T-cell (primary cell): ENCODE data around the gene GALNS. TPM values are rescaled to one million over a fixed set of nuclear protein-coding genes. Genes with fewer than 3 reads are reported as not detected.
"Not testable (repeated sequence)": the region's sequence is repeated elsewhere in the genome, so short reads cannot be mapped to it uniquely, and the experiment has no call there.

ENCODE experiments used
- ATAC-seq, 4 experiments: fragments of 200-7000 bp in 3 of 4; fragments of 150-1000 bp in 1 of 4; cut with Tn5 transposase; replicated peaks in 1 of 4; 1 replicate in 3 of 4; 2 replicates in 1 of 4; pipeline ENCODE4 v1.10.0; 2021; ENCODE audit warnings: moderate library complexity in 3 of 4, mild to moderate bottlenecking in 2 of 4, moderate number of reproducible peaks in 1 of 4
- CTCF ChIA-PET, 2 donors: fragments of 300-600 bp; sonication (Branson Sonifier 250); formaldehyde crosslinking; loops; one replicate each; lab custom pipeline; 2022; ENCODE audit warnings: antibody characterized with exemption in 2 of 2; lab: Charles Lee
- POLR2A ChIA-PET, 2 donors: fragments of 300-600 bp; sonication (Branson Sonifier 250); formaldehyde crosslinking; loops; one replicate each; lab custom pipeline; 2022; ENCODE audit warnings: antibody characterized with exemption in 2 of 2; lab: Charles Lee
- DNase-seq, 35 experiments: peaks; one replicate each; pipeline versions ENCODE4 v3.0.0 to v3.0.0-alpha.2; 2013 to 2023
- H3K27ac ChIP-seq: one replicate; pipeline ENCODE4 v1.5.1; 2013; ENCODE audit warnings: low read length
- H3K27me3 ChIP-seq, 2 experiments: replicated peaks in 1 of 2; 1 replicate in 1 of 2; 2 replicates in 1 of 2; pipeline versions ENCODE4 v1.6.1 to v1.7.0; 2013; ENCODE audit warnings: low read length in 1 of 2, mixed read lengths in 1 of 2; ENCODE audit not compliant: control insufficient read depth in 2 of 2, insufficient read depth in 2 of 2; ENCODE audit errors: extremely low read depth in 1 of 2
- H3K36me3 ChIP-seq, 2 donors: 1 replicate in 1 of 2; 2 replicates in 1 of 2; pipeline versions ENCODE4 v1.6.1 to v1.7.0; 2013; ENCODE audit warnings: low read length in 1 of 2; ENCODE audit not compliant: control insufficient read depth in 2 of 2, insufficient read depth in 1 of 2; ENCODE audit errors: extremely low read depth in 1 of 2
- H3K4me1 ChIP-seq, 2 experiments: 1 replicate in 1 of 2; 2 replicates in 1 of 2; pipeline versions ENCODE4 v1.6.1 to v1.7.0; 2013; ENCODE audit warnings: low read length in 2 of 2, mixed read lengths in 1 of 2; ENCODE audit not compliant: insufficient read depth in 2 of 2, control insufficient read depth in 1 of 2; ENCODE audit errors: extremely low read depth in 1 of 2
- H3K4me3 ChIP-seq, 2 donors: 1 replicate in 1 of 2; 2 replicates in 1 of 2; pipeline versions ENCODE4 v1.5.1 to v1.7.0; 2013; ENCODE audit warnings: mild to moderate bottlenecking in 2 of 2, low read length in 1 of 2, moderate library complexity in 1 of 2; ENCODE audit not compliant: control insufficient read depth in 1 of 2; ENCODE audit errors: extremely low read depth in 1 of 2
- H3K9me3 ChIP-seq: 2 replicates; pipeline ENCODE4 v1.7.0; 2013
- H3K27ac Mint-ChIP-seq, 2 donors: one replicate each; pipeline ENCODE4 v1.8.0; 2020 to 2021; ENCODE audit warnings: mild to moderate bottlenecking in 2 of 2, mixed read lengths in 2 of 2
- H3K27me3 Mint-ChIP-seq, 2 donors: one replicate each; pipeline ENCODE4 v1.8.0; 2021 to 2022; ENCODE audit warnings: mixed read lengths in 2 of 2
- H3K36me3 Mint-ChIP-seq: one replicate; pipeline ENCODE4 v1.8.0; 2021; ENCODE audit warnings: mixed read lengths
- H3K4me1 Mint-ChIP-seq, 3 donors: one replicate each; pipeline ENCODE4 v1.8.0; 2020 to 2022; ENCODE audit warnings: mixed read lengths in 3 of 3, mild to moderate bottlenecking in 1 of 3
- H3K4me3 Mint-ChIP-seq, 3 donors: one replicate each; pipeline ENCODE4 v1.8.0; 2020 to 2022; ENCODE audit warnings: mild to moderate bottlenecking in 3 of 3, mixed read lengths in 3 of 3, moderate library complexity in 3 of 3
- H3K9me3 Mint-ChIP-seq, 3 donors: one replicate each; pipeline ENCODE4 v1.8.0; 2020 to 2022; ENCODE audit warnings: mixed read lengths in 3 of 3
- WGBS: methylation state at CpG from one replicate; pipeline ENCODE4 v1.1.5; 2013; ENCODE audit warnings: missing lambda C conversion rate; ENCODE audit not compliant: insufficient coverage; 5-methylcytosine and 5-hydroxymethylcytosine counted together
- total RNA-seq, 35 experiments: library from RNA in 6 of 35; stranded (reverse) in 6 of 35; fragments of 120-200 nt in 1 of 35; gene quantifications; one replicate each; pipeline versions ENCODE4 v1.2.1 to v1.2.4 and lab custom pipeline; 2013 to 2026

GALNS gene
- total RNA-seq, 5 donors from 2014 or later (not counting 1 experiment from before 2014, with no cell fraction given) = 47.6 to 68.4 (median 58.4) TPM

DNA sequence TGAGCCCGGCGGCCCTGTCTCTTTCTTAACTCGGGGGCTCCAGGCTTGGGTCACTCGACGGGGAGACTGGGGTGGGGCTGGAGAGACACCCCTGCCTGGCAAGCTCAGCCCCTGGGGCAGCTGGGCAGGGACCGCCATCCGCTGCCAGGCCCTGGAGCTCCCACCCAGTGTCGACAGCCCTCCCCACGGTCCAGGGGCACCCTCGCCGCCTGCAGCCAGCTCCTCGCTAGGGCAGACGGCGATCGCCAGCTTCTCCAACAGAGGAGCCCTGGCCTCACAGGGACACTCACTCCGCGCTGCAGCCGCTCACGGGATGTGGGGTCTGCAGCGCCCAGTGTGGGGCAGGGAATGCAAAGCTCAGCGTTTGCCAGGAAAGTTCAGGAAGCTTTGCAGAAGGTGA, 29.0 kb downstream of the GALNS start:
- Histone ChIP-seq H3K4me3 (no peak overlapping the region), H3K36me3 (peaks cover 4 to 7% of the 10 kb centered on the region in 2 donors), H3K9me3 (no peaks in the 10 kb centered on the region), H3K4me1 (no peaks in the 10 kb centered on the region), H3K27me3 (no peaks in the 10 kb centered on the region), H3K27ac (no peak overlapping the region)
- ATAC-seq (no peak), DNase-seq (no peak)
- Mint-ChIP-seq H3K27me3 (no peaks in the 10 kb centered on the region), H3K36me3 (no peaks in the 10 kb centered on the region), H3K9me3 (no peaks in the 10 kb centered on the region), H3K4me1 (no peaks in the 10 kb centered on the region), H3K4me3 (no peak overlapping the region), H3K27ac (no peak overlapping the region)
- ChIA-PET POLR2A (no interaction called here), CTCF (no interaction called here)
- WGBS = 95% methylated on average over 17 of the region's 21 CpGs

DNA sequence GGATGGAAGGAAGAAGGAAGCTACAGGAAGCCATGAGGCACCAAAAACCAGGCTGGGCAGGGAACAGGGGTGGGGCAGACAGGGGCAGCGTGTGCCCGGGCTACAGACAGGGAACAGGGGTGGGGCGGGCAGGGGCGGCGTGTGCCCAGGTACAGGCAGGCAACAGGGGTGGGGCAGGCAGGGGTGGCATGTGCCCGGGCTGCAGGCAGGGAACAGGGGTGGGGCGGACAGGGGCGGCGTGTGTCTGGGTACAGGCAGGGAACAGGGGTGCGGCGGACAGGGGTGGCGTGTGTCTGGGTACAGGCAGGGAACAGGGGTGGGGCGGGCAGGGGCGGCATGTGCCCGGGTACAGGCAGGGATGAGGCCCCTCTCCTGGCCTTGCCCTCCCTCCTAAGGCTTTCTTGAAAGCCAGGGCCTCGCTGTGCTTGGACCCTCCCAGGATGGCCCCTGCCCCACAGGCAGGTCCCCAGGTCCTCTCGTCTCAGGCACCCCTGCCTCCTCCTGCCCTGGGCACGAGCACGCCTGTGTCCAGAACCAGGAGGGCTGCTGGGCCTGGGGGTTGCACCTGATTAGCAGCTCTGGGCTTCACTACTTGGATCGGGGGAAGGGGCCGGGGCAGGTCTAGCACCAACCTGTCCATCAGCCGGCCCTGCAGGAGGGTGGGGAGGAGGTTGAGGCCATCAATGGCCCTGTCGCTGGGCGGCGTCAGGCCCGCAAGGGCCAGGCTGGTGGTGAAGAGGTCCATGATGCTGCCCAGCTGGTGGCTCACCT, 30.5 kb downstream of the GALNS start:
- 96% methylated on average over 22 of the region's 26 CpGs for WGBS

DNA sequence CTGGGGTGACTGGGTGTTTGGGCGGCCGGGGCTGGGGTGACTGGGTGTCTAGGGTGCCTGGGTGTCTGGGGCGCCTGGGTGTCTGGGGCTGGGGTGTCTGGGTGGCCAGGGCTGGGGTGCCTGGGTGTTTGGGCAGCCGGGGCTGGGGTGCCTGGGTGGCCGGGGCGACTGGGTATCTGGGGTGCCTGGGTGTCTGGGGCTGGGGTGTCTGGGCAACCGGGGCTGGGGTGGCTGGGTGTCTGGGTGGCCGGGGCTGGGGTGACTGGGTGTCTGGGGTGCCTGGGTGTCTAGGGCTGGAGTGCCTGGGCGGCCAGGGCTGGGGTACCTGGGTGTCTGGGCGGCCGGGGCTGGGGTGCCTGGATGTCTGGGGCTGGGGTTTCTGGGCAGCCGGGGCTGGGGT, 31.6 kb downstream of the GALNS start:
- 97% methylated on average over 6 of the region's 12 CpGs for WGBS

More for the DNA sequence above, 30.5 kb downstream of the GALNS start:
- no peaks in the 10 kb centered on the region for H3K36me3 Mint-ChIP-seq
- POLR2A ChIA-PET = no interaction called here
- Histone ChIP-seq H3K4me3 (no peak overlapping the region), H3K36me3 (peaks cover 14 to 15% of the 10 kb centered on the region in 2 donors), H3K27ac (no peak overlapping the region), H3K9me3 (no peaks in the 10 kb centered on the region), H3K4me1 (no peaks in the 10 kb centered on the region), H3K27me3 (no peaks in the 10 kb centered on the region)
- no peak overlapping the region for H3K27ac Mint-ChIP-seq
- DNase-seq = no peak
- H3K27me3 Mint-ChIP-seq = no peaks in the 10 kb centered on the region
- no peaks in the 10 kb centered on the region for H3K9me3 Mint-ChIP-seq
- no peak for ATAC-seq
- H3K4me1 Mint-ChIP-seq = no peaks in the 10 kb centered on the region
- H3K4me3 Mint-ChIP-seq = no peak overlapping the region
- CTCF ChIA-PET = no interaction called here

DNA sequence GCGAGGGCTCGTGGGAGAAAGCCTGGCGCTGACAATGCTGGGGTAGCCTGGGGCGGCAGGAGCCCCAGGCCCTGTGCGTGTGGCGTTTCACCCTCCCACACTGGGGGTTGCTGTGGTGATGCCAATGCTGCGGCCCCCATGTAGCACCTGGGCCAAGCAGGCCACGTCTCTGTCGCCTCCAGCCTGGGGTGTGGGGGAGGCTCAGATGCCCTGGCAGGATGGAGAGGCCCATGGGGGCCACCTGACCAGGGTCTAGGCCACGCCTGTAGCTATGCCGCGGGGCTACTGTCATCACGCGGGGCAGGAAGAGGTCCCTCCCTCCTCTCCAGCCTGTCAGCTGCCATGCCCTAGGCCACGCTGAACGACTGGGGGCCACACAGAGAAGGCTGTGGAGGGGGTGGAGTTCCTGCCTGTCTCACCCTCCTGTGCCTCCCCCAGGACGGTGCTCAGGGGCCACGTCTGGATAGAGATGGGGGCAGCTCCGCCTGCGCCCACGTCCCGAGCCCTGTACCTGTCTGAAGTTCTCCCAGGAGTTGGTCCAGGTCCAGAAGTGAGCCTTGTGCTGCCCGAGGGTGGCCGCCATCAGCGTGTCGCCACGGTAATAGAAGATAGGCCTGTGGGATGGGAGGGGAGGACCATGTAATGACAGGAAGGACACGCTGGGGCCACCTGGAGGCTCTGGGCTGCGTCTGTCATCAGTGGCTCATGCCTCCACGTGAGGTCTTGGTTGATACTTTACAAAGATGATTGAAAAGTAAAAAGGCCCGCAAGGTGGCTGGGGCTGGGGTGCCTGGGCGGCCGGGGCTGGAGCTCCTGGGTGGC, 32.3 kb downstream of the GALNS start:
- Mint-ChIP-seq H3K36me3 (no peaks in the 10 kb centered on the region), H3K27me3 (no peaks in the 10 kb centered on the region), H3K4me1 (no peaks in the 10 kb centered on the region), H3K9me3 (no peaks in the 10 kb centered on the region), H3K4me3 (no peak overlapping the region), H3K27ac (no peak overlapping the region)
- Histone ChIP-seq H3K27me3 (no peaks in the 10 kb centered on the region), H3K27ac (no peak overlapping the region), H3K36me3 (peaks cover 15 to 20% of the 10 kb centered on the region in 2 donors), H3K9me3 (no peaks in the 10 kb centered on the region), H3K4me3 (no peak overlapping the region), H3K4me1 (no peaks in the 10 kb centered on the region)
- no peak for ATAC-seq
- POLR2A ChIA-PET = no interaction called here
- CTCF ChIA-PET = no interaction called here
- 90% methylated on average over 26 of the region's 33 CpGs for WGBS
- DNase-seq = no peak

More for the DNA sequence above, 31.6 kb downstream of the GALNS start:
- no peaks in the 10 kb centered on the region for H3K4me1 ChIP-seq
- Mint-ChIP-seq H3K4me1 (no peaks in the 10 kb centered on the region), H3K27me3 (no peaks in the 10 kb centered on the region), H3K27ac (no peak overlapping the region), H3K4me3 (no peak overlapping the region), H3K9me3 (no peaks in the 10 kb centered on the region), H3K36me3 (no peaks in the 10 kb centered on the region)
- ChIA-PET POLR2A (no interaction called here), CTCF (no interaction called here)
- H3K27ac ChIP-seq = no peak overlapping the region
- H3K27me3 ChIP-seq = no peaks in the 10 kb centered on the region
- no peak for ATAC-seq
- H3K9me3 ChIP-seq = no peaks in the 10 kb centered on the region
- H3K36me3 ChIP-seq = peaks cover 15 to 20% of the 10 kb centered on the region in 2 donors
- no peak for DNase-seq
- no peak overlapping the region for H3K4me3 ChIP-seq

DNA sequence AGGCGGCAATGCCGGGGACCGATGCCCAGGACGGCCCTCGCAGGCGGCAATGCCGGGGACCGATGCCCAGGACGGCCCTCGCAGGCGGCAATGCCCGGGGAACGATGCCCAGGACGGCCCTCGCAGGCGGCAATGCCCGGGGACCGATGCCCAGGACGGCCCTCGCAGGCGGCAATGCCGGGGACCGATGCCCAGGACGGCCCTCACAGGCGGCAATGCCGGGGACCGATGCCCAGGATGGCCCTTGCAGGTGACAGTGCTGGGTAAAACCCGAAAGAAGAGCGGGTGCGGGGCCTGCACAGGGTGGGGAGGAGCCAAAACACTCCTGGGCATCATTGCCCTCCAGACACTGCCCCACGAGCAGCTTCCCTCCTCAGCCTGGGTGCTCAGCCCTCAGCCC, 33.1 kb downstream of the GALNS start:
- H3K4me3 Mint-ChIP-seq, H3K9me3 Mint-ChIP-seq, DNase-seq, H3K4me1 Mint-ChIP-seq, H3K4me1 ChIP-seq, POLR2A ChIA-PET, H3K27me3 Mint-ChIP-seq, CTCF ChIA-PET, H3K27ac ChIP-seq, ATAC-seq, H3K36me3 Mint-ChIP-seq, H3K4me3 ChIP-seq, H3K27me3 ChIP-seq, H3K27ac Mint-ChIP-seq, H3K9me3 ChIP-seq: not testable (repeated sequence)
- peaks cover 15 to 17% of the 10 kb centered on the region in 2 donors for H3K36me3 ChIP-seq
- 95% methylated on average over 22 of the region's 31 CpGs for WGBS

DNA sequence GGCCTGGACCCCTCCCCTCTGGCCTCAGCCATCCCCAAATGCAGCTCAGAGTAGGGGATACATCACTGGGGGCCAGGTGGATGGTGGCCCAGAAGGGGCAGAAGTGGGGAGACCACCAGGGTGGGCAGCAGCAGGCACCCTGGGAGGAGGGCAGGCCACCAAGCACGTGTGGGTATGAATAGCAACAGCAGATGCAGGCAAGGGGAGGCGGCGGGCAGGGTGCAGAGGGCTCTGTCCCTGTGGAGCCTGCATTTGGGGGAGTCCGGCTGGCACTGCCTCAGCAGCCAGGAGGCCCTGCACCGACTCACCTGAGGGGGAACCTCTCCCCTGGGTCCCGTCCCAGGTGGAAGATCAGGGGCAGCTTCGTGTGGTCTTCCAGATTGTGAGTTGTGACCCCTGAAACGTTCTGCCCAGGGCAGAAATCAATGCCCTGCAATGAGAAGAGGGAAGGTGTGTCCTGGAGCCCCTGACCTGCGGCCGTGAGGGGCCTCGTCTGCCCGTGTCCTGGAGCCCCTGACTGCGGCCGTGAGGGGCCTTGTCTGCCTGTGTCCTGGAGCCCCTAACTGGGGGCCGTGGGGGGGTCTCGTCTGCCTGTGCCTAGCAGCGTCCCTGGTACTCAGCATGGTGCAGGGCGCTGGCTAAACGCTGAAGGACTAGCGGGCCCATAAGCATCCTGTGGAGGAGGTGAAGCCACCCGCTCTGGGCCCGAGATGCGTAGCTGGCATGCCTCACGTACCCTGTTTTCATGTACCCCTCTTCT, 34.3 kb downstream of the GALNS start:
- H3K4me3 ChIP-seq = no peak overlapping the region
- no peak for ATAC-seq
- Mint-ChIP-seq H3K4me3 (no peak overlapping the region), H3K4me1 (no peaks in the 10 kb centered on the region), H3K9me3 (no peaks in the 10 kb centered on the region), H3K36me3 (no peaks in the 10 kb centered on the region), H3K27ac (no peak overlapping the region), H3K27me3 (no peaks in the 10 kb centered on the region)
- H3K9me3 ChIP-seq = no peaks in the 10 kb centered on the region
- no peak overlapping the region for H3K27ac ChIP-seq
- H3K4me1 ChIP-seq = no peaks in the 10 kb centered on the region
- WGBS = 93% methylated on average over 23 of the region's 24 CpGs
- no peak for DNase-seq
- CTCF ChIA-PET = no interaction called here
- H3K36me3 ChIP-seq = peaks cover 12 to 17% of the 10 kb centered on the region in 2 donors
- H3K27me3 ChIP-seq = no peaks in the 10 kb centered on the region
- POLR2A ChIA-PET = no interaction called here
